ENCODE data around the gene MXRA7. TPM values are rescaled to one million over a fixed set of nuclear protein-coding genes. Genes with fewer than 3 reads are reported as not detected.
A peak's percentile ranks its signal among the peaks of the same experiment; 100 is the strongest.

Gene MXRA7
- total and polyA plus RNA-seq, 2 donors (not counting 3 experiments of a cell fraction or from before 2014, with no cell fraction given) = 49.5 to 95.8 TPM

GRCh38 chr17:76726231-76726775 lies 15.5 kb upstream of the MXRA7 start, which contains the start of gene JMJD6:
Gene JMJD6, minus strand, starts transcription at chr17:76726606. Its CDS starts 131 bp downstream, at chr17:76726475.
- peak within 1 kb of the TSS; percentile 92 for H3K9ac ChIP-seq (replicated peaks; ENCODE audit: extremely low read depth, insufficient read depth, low read length)
- DNase-seq (ENCODE audit: low read depth, low spot score) (peak; percentile 96), FAIRE-seq (peak; percentile 86)
- H3K36me3 ChIP-seq (ENCODE audit: control insufficient read depth in 2 of 2, extremely low read depth in 1 of 2, insufficient read depth in 2 of 2, low read length in 2 of 2) = peaks cover 8 to 14% of the 10 kb centered on the region in 2 experiments
- peaks cover 58% of the 10 kb centered on the region for H3K79me2 ChIP-seq (ENCODE audit: control insufficient read depth, insufficient read depth, low read length)
- no peaks in the 10 kb centered on the region for H3K27me3 ChIP-seq (ENCODE audit: control insufficient read depth in 2 of 2, insufficient read depth in 2 of 2, low read length in 2 of 2)
- ChIA-PET POLR2A (interaction anchor here (0.7 to 1.0 kb wide), 3 partner anchors 9 to 12 kb away, joined by 3 to 6 read pairs (median 4); partner anchors contain the start of gene MFSD11), CTCF (interaction anchor here (0.6 to 3.2 kb wide), 11 partner anchors 10 to 502 kb away, joined by 3 to 22 read pairs (median 4); partner anchors contain the start of genes MFSD11 and SRSF2)
- H3K9me1 ChIP-seq (replicated peaks; ENCODE audit: control insufficient read depth, extremely low read depth, insufficient read depth, low read length) = no peaks in the 10 kb centered on the region
- intact Hi-C loops (cut with micrococcal nuclease) = loop anchor here (1.0 kb wide), 2 partner anchors 11 to 15 kb away; partner anchors contain the start of gene SRSF2
- H4K20me1 ChIP-seq (replicated peaks; ENCODE audit: control insufficient read depth, extremely low read depth, insufficient read depth, low read length) = no peaks in the 10 kb centered on the region
- TF ChIP-seq POLR2AphosphoS5 (IDR thresholded peaks at IDR 0.05; ENCODE audit: insufficient read depth, low read depth, low read length) = peak; percentile 94
- no peak for TF ChIP-seq GATA2 (IDR thresholded peaks at IDR 0.05; ENCODE audit: insufficient read depth, insufficient read length, low read depth, low read length)
- TF ChIP-seq EZH2 (IDR thresholded peaks at IDR 0.05; ENCODE audit: borderline replicate concordance, low read depth, low read length, severe bottlenecking) = no peak
- TF ChIP-seq POLR2A (IDR thresholded peaks at IDR 0.05; ENCODE audit: low read depth, low read length) = peak; percentile 88
- TF ChIP-seq FOS (IDR thresholded peaks at IDR 0.05; ENCODE audit: borderline replicate concordance, insufficient read depth, low read length) = peak; percentile 12
- TF ChIP-seq JUN (IDR thresholded peaks at IDR 0.05; ENCODE audit: borderline replicate concordance, insufficient read depth, insufficient read length, low read depth) = no peak
- TF ChIP-seq MAX (IDR thresholded peaks at IDR 0.05; ENCODE audit: insufficient read depth, insufficient read length) = no peak
- H3K4me1 ChIP-seq (ENCODE audit: control insufficient read depth, extremely low read depth, insufficient read depth, low read length) = peaks cover 18% of the 10 kb centered on the region
- H3K9me3 ChIP-seq (replicated peaks; ENCODE audit: control insufficient read depth, insufficient read depth, low read length) = no peaks in the 10 kb centered on the region
- peak within 1 kb of the TSS; percentile 85 for H3K27ac ChIP-seq (ENCODE audit: insufficient read depth, low read depth, low read length)
- H3K4me2 ChIP-seq (ENCODE audit: insufficient read depth, low read length) = peak within 1 kb of the TSS; percentile 71
- dilution Hi-C loops (cut with MboI; ENCODE audit: extremely low pct_ligation_motif_present, low sequenced_read_pairs) = no loop called here
- TSS peak; percentile 56 for BruUV-seq (replicated peaks)
- H3K4me3 ChIP-seq (replicated peaks in 1 of 3; ENCODE audit: insufficient read depth in 1 of 3, low read depth in 1 of 3, low read length in 3 of 3) = peak within 1 kb of the TSS; percentile 66 to 99 (median 90)
- peak within 1 kb of the TSS; percentile 57 for H2AFZ ChIP-seq (ENCODE audit: low read depth, low read length)
